Measurements from ENCODE around the gene OR1S1. TPM values are rescaled to one million over a fixed set of nuclear protein-coding genes. Genes with fewer than 3 reads are reported as not detected.

OR1S1 gene
- total RNA-seq: not detected

DNA sequence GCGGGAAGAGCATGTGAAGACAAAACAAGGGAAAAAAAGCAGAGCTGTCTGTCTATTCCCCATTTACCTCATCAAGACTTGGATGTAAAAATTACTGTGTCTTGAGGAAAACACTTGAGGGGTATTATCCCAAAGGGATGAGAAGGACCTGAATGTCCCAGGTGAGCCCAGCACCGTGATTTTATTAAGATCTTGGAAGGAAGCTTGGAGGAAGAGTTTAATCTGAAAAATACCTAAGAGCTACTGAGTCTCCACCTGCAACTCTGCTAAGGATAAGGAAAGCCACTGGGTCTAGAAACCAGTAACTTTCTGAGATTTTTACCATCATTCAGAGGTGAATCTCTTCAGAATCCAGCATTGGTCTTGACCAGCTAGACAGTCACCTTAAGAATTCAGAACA is at the start of gene OR1S1:
Gene OR1S1 (plus strand): TSS at position 301 of the 400 bp plus-strand sequence.

DNA sequence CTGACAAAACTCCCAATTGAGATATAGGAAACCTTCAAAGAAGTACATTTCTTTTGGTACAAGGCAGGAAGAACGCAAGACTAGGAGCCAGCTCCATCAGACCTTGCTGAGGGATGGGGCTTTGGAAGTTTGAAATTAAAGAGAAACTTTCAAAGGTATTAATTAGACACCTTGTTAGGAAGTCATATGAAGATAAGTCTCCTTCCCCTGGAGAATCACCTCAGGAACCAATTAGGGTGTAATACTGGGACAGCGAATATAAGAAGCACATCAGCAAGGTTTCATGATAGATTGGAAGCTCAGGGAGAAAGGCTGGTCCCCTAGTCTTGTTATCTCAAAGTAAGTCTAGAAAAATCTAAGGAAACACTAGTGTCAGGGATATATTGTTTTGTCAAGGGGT is 23.8 kb upstream of the OR1S1 start, which contains the start of gene OR9Q2:
Gene OR9Q2 (plus strand): TSS at position 301 of the 400 bp plus-strand sequence. CDS start 1,421 bp downstream, outside the sequence.

DNA sequence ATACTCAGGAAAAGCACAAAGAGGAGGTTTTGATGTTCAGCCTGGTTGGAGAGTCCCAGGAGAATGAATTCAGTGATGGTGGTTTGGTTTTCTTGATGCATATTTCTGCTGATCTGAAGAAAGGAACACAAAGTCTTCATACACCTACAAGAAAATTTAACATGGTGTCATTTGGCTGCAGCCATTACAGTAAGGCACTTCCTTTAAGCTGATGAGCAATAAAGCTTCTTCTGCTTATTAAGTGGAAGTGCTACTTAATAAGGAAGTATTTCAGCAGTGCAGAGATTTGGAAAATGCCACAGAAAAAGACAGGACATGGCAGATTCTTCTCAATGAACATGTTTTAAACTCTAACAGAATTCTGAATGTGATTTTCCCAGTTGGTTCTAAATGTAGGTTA is 8.5 kb upstream of the OR1S1 start, which contains the start of gene OR1S2:
Gene OR1S2 (minus strand): TSS at position 101 of the 400 bp plus-strand sequence. CDS start 0 bp downstream, at position 101.

Other genes starting within 250 kb of the OR1S1 start
- gene OR9Q1, start 188.8 kb upstream of the OR1S1 start, total RNA-seq: not detected
- gene OR6Q1, start 181.8 kb upstream of the OR1S1 start, total RNA-seq: not detected
- not detected for gene OR9I1, start 87.2 kb upstream of the OR1S1 start, total RNA-seq
- gene OR9Q2, start 23.6 kb upstream of the OR1S1 start, total RNA-seq: not detected
- not detected for gene OR1S2, start 8.6 kb upstream of the OR1S1 start, total RNA-seq
- not detected for gene OR10Q1, start 16.2 kb downstream of the OR1S1 start, total RNA-seq
- not detected for gene OR10W1, start 55.5 kb downstream of the OR1S1 start, total RNA-seq
- not detected for gene OR5B17, start 146.3 kb downstream of the OR1S1 start, total RNA-seq
- gene OR5B3, start 194.2 kb downstream of the OR1S1 start, total RNA-seq: not detected
- gene OR5B2, start 215.4 kb downstream of the OR1S1 start, total RNA-seq: not detected
- not detected for gene OR5B12, start 229.5 kb downstream of the OR1S1 start, total RNA-seq